Motor neuron (in vitro differentiated cells): ENCODE results near the gene RAD51B. TPM values are rescaled to one million over a fixed set of nuclear protein-coding genes. Genes with fewer than 3 reads are reported as not detected.

Experiments
- ATAC-seq, 8 experiments: fragments of 200-7000 bp; cut with Tn5 transposase; replicated peaks in 6 of 8; 2 replicates each; pipeline ENCODE4 v1.8.0; 2021; ENCODE audit warnings: mild to moderate bottlenecking in 8 of 8, moderate library complexity in 8 of 8
- H3K27ac ChIP-seq, 2 donors: fragments of 250-450 bp; sonication (Bioruptor Pico); 2 replicates each; pipeline ENCODE4 v1.9.0; 2021; ENCODE audit warnings: antibody characterized with exemption in 2 of 2, mild to moderate bottlenecking in 2 of 2, moderate library complexity in 1 of 2
- H3K4me1 ChIP-seq, 2 donors: fragments of 250-450 bp; sonication (Bioruptor Pico); replicated peaks in 1 of 2; 2 replicates each; pipeline ENCODE4 v1.6.1; 2021; ENCODE audit warnings: antibody characterized with exemption in 2 of 2, mild to moderate bottlenecking in 2 of 2, moderate library complexity in 1 of 2
- H3K4me3 ChIP-seq, 5 donors: fragments of 250-450 bp; sonication (Bioruptor Pico); 2 replicates each; pipeline ENCODE4 v1.9.0; 2021; ENCODE audit warnings: antibody characterized with exemption in 5 of 5, mild to moderate bottlenecking in 5 of 5, moderate library complexity in 4 of 5
- WGBS, 10 experiments: fragments of 450-650 bp; shearing (Covaris generic); methylation state at CpG; one replicate each; pipeline ENCODE4 v1.0.0; 2022; 5-methylcytosine and 5-hydroxymethylcytosine counted together
- in situ Hi-C, 9 experiments: fragments of 400-800 bp; cut with MboI; loops; one replicate each; pipeline ENCODE4 v1.15.0; 2021; ENCODE audit warnings: low sequenced_read_pairs in 9 of 9, low pct_unique_long_range_greater_than_20kb in 2 of 9; ENCODE audit not compliant: unreplicated experiment in 9 of 9
- total RNA-seq, 8 experiments: library from RNA; unstranded; fragments of 300-600 nt; gene quantifications; 2 replicates each; pipeline versions ENCODE4 v1.2.3 to v1.2.4, GENCODE V29; 2022

Gene RAD51B
- total RNA-seq, 8 experiments from 2014 or later, result 5.4 to 37.7 (median 11.0) TPM

DNA sequence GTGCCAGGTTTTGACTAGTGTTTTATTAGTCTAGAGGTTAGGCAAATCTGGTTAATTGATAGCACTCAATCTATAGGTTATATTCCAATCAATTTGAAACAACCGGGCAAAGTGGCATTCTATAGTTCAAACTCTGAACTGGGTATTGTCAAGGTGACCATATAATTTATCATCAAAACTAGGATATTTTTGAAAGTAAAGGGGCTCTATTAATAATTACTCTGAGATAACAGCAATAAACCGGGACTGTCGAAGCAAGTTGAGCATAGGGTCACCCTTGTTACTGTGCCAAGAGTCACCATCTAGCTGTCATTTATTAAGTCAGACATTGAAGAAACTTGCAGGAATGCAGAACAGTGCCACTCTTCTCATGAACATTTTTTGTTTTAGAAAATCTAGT is 321.2 kb downstream of the RAD51B start:
- no peak overlapping the region for H3K27ac ChIP-seq

DNA sequence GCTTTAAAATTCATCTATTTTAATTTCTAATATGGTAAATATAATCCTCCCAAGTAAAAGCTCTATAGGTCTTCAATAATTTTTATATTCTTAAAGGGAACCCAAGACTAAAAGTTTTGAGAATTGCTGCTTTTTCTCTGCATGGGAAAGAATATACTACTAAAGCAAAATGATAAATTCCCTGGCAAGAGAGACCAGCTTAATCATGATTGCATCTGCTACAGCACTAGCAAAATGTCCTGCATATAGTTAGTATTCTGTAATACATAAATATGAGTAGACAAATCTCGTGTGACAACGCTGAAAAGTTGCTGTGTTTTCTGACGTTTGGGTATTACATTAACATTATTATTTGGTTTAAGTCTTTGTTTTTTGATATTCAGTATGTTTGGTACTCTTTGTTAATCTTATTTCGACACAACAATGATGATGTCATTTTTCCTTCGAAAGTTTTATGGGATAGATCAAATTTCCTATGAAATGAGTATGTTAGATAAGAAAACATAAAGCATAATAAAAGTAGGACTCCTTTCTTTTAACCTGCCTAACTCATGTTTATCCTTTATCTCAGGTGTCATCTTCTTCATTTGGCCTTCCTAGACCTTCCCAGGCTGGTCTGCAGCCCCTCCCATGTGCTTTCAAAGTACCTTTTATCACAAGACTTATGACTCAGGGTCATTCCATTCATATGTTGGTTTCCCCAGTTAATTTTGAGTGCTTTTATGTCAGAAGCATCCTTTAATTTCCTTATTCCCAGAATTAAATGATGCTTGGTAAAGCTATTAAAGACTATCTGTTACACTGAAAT is 321.9 kb downstream of the RAD51B start:
- 31 to 93% (median 80%) methylated on average over 3 to 5 of the region's 5 CpGs for WGBS, 10 experiments
- Histone ChIP-seq H3K27ac (no peak overlapping the region), H3K4me3 (no peak overlapping the region), H3K4me1 (peaks cover 2 to 28% of the 10 kb centered on the region in 2 donors)
- ATAC-seq, result no peak
- in situ Hi-C loops, result no loop called here

More for the DNA sequence above, 321.2 kb downstream of the RAD51B start:
- ATAC-seq, result no peak
- Histone ChIP-seq H3K4me3 (no peak overlapping the region), H3K4me1 (peaks cover 2 to 28% of the 10 kb centered on the region in 2 donors)
- 67 to 90% (median 81%) methylated on average over 1 to 3 of the region's 3 CpGs; no CpG with 5 or more reads in 2 of the 10 experiments for WGBS, 10 experiments
- in situ Hi-C loops, result no loop called here

DNA sequence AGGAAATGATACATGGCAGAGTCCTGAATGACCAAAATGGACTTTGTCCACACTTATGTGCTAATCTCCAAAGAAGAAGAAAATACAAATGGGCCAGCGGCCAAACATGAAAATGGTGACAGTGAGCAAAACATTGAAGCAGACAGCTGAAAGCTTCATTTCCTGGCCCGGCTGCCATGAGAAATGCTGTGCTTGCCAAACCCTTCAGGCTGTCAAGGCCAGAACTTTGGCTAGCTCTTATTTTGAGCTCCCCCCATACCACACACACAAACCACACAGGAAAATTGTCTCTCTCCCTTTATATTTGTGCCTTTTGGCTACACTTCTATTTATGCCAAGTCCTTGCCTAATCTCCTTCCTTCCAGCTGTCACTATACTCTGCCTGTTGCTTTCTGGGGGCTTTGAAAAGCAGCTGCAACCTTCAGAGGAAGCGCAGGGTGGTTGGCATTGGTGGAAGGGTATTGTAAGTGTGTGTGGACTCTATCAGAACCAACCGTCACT is 323.8 kb downstream of the RAD51B start:
- ATAC-seq, result no peak
- 20 to 100% (median 94%) methylated on average over 1 to 4 of the region's 4 CpGs; no CpG with 5 or more reads in 2 of the 10 experiments for WGBS, 10 experiments
- Histone ChIP-seq H3K4me1 (peaks cover 0 to 18% of the 10 kb centered on the region in 2 donors), H3K27ac (no peak overlapping the region), H3K4me3 (no peak overlapping the region)
- in situ Hi-C loops, result no loop called here

DNA sequence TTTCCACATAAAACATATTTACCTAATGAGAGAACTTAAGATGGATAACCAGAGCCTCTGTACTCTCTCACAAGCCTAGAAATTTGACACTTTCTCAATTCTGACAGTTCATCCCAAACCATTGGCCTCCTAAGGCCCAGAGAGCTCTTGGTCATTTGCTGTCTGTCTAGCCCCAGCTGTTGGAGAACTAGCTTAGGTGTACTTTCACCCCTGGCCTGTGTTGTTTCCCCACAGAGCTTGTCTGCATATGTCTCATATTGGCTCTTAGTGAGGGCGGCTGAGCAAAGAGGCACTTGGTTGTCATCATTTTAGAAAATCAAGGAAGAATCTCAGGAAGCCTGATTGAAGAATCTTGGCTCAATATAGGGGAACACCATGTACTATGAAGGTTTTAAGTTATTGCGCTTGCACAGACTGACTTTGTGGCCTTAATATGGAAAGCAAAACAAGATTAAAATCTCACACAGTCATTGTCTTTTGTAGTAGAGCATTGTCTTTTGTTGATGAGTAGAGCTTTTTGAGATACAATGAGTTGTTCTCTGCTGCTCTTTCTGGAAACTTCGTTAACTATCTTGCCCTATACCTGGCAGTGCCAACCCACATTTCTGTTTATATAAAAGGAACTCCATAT is 324.6 kb downstream of the RAD51B start:
- WGBS, 10 experiments, result 53 to 100% (median 88%) methylated on average over 1 to 3 of the region's 3 CpGs; no CpG with 5 or more reads in 3 of the 10 experiments
- no peak overlapping the region for H3K4me3 ChIP-seq
- in situ Hi-C loops, result no loop called here
- peaks cover 0 to 16% of the 10 kb centered on the region in 2 donors for H3K4me1 ChIP-seq
- H3K27ac ChIP-seq, result no peak overlapping the region
- no peak for ATAC-seq

DNA sequence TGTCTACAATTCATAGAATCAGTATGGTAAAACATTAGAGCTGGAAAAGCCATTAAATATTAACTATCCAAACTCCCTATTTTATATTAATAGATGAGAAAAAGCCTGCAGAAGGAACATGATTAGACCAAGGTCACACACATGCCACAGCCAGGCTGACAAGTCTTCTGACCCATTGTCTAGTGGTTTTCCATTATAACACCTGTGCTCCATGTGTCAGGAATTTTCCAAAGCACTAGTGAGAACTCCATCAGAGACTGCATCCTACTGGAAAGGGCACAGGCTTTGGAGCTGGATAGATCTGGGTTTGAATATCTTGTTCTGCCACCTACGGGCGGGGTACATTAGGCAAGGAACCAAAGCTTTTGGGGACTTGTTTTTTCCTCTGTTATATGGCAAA is 325.5 kb downstream of the RAD51B start:
- H3K4me1 ChIP-seq, result peaks cover 0 to 7% of the 10 kb centered on the region in 2 donors
- in situ Hi-C loops, result no loop called here
- H3K27ac ChIP-seq, result no peak overlapping the region
- 79 to 100% (median 92%) methylated on average over 1 to 2 of the region's 2 CpGs; no CpG with 5 or more reads in 2 of the 10 experiments for WGBS, 10 experiments
- no peak overlapping the region for H3K4me3 ChIP-seq
- ATAC-seq, result no peak

DNA sequence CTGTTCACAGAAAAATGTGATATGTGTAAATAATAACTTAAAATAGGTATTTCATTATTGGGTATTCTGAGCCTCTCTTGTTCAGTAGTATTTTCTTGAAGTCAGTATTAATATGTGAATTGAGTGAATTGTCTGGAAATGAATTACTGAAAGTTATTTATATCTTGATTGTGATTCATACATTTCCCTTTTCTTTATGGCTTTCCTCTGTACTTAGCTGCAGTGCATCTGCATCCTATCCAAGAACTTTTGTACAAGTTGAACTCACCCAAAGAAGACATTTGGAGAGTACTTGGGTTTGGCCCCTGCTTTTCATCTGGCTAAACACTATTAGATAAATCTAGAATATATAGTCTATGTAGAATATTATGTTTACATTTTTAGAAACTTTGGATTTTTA is 326.0 kb downstream of the RAD51B start:
- Histone ChIP-seq H3K27ac (no peak overlapping the region), H3K4me1 (peaks cover 0 to 2% of the 10 kb centered on the region in 2 donors), H3K4me3 (no peak overlapping the region)
- in situ Hi-C loops, result no loop called here
- ATAC-seq, result no peak

DNA sequence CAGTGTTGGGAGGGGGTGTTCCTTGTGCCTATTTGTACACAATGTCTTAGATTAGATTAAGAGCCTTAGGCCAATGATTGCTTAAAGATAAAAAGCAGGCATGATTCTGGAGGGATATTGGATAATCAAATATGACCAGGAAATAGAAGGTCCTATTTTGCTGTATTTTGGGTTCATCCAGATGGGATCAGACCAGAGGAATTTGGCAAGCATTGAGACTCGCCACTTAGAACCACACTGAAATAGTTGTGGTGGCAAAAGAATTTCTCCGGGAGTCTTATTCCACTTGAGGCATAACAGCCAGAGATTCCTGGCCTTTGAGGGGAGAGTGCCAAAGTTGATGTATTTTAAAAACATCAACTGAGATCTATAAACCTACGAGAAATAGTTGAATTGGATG is 327.2 kb downstream of the RAD51B start:
- ATAC-seq, result peak in 3 of 8 experiments; percentile 41 to 65 (median 48)

DNA sequence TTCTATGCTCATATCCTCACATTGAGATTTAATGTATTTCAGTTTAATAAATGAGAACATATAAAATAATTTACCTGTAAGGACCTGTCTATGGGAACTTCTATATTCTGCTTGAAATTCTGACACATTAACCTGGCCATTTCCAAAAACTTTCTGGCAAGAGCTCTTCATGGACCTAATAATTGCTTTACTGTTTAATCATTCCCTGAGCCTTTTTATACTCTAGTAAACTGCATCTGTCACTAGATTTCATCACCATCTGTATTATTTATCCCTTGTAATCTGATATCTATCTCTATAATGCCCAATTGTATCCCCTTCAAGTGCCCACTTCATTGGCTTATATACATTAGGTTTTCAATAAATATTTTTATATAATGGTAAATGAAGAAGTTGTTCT is 327.7 kb downstream of the RAD51B start:
- Histone ChIP-seq H3K4me3 (no peak overlapping the region), H3K4me1 (no peaks in the 10 kb centered on the region), H3K27ac (no peak overlapping the region)
- in situ Hi-C loops, result no loop called here
- ATAC-seq, result no peak

More for the DNA sequence above, 327.2 kb downstream of the RAD51B start:
- Histone ChIP-seq H3K27ac (no peak overlapping the region), H3K4me1 (no peaks in the 10 kb centered on the region), H3K4me3 (no peak overlapping the region)
- 19 to 100% (median 92%) methylated on average over 1 to 3 of the region's 3 CpGs; no CpG with 5 or more reads in 1 of the 10 experiments for WGBS, 10 experiments
- in situ Hi-C loops, result no loop called here

DNA sequence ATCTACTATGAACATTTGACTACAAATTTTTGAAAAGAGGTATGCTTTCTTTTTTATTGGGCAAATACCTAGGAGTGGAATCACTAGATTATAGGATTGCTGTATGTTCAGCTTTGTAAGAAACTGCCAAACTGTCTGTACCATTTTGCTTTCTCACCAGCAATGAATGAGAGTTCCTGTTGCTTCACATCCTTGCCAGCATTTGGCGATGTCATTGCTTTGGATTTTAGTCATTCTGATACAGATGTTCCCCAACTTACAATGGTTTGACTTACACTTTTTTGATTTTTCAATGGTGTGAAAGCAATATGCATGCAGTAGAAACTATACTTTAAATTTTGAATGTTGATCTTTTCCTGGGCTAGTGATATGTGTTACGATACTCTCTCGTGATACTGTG is 328.7 kb downstream of the RAD51B start:
- WGBS, 10 experiments, result 83 to 100% (median 100%) methylated on average over 1 to 3 of the region's 3 CpGs; no CpG with 5 or more reads in 3 of the 10 experiments
- H3K4me3 ChIP-seq, result no peak overlapping the region
- no peak overlapping the region for H3K27ac ChIP-seq
- in situ Hi-C loops, result no loop called here
- no peak for ATAC-seq
- H3K4me1 ChIP-seq, result no peaks in the 10 kb centered on the region

DNA sequence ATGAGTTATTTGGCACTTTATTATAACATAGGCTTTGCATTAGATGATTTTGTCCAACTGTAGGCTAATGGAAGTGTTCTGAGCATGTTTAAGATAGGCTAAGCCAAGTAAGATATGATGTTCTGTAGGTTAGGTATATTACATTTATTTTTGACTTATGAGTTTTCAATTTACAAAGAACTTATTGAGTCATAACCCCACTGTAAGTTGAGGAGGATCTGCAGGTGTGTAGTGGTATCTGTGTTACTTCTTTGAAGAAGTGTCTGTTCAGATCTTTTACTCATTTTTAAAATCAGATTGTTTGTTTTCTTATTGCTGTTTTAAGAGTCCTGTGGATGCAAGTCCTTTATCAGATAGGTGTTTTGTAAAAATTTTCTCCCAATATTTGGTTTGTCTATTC is 329.2 kb downstream of the RAD51B start:
- Histone ChIP-seq H3K4me1 (no peaks in the 10 kb centered on the region), H3K4me3 (no peak overlapping the region), H3K27ac (no peak overlapping the region)
- in situ Hi-C loops, result no loop called here
- ATAC-seq, result no peak

DNA sequence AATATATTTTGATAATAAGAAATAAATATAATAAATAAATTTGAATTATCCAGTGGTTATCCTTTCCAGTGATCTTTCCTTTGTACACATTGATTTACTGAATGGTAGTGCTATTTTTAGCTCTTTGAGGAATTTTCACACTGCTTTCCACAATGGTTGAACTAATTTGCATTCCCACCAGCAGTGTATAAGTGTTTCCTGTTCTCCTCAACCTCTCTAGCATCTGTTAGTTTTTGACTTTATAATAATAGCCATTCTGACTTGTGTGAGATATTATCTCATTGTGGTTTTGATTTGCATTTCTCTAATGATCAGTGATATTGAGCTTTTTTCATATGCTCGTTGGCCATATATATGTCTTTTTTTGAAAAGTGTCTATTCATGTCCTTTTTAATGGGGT is 333.7 kb downstream of the RAD51B start:
- in situ Hi-C loops, result no loop called here
- Histone ChIP-seq H3K4me3 (no peak overlapping the region), H3K27ac (no peak overlapping the region), H3K4me1 (peaks cover 0 to 11% of the 10 kb centered on the region in 2 donors)
- 71 to 100% (median 92%) methylated on average over 1 of the region's 1 CpG; no CpG with 5 or more reads in 1 of the 10 experiments for WGBS, 10 experiments
- ATAC-seq, result no peak

DNA sequence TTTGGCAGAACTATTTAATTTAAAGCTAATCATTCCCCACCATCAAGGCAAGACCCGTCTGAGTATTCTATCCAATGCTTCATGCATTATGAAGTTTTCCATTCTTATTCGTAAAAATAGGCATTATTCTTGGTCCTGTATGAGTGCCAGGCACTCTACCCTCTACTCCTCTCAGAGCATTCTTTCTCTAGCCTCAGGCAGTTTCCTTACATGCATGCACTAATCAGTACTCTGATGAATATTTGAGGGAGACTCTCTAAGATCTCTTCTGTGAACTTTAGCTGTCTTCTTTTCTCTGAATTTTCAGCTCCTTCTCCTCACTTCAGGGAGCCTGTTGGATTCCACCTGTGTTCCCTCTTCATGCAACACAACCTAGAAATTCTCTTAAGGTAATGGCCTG is 334.7 kb downstream of the RAD51B start:
- Histone ChIP-seq H3K27ac (no peak overlapping the region), H3K4me1 (peaks cover 0 to 11% of the 10 kb centered on the region in 2 donors), H3K4me3 (no peak overlapping the region)
- WGBS, 10 experiments, result 57 to 100% (median 86%) methylated on average over 1 to 2 of the region's 2 CpGs; no CpG with 5 or more reads in 4 of the 10 experiments
- peak in 3 of 8 experiments; percentile 37 to 61 (median 42) for ATAC-seq
- in situ Hi-C loops, result no loop called here

DNA sequence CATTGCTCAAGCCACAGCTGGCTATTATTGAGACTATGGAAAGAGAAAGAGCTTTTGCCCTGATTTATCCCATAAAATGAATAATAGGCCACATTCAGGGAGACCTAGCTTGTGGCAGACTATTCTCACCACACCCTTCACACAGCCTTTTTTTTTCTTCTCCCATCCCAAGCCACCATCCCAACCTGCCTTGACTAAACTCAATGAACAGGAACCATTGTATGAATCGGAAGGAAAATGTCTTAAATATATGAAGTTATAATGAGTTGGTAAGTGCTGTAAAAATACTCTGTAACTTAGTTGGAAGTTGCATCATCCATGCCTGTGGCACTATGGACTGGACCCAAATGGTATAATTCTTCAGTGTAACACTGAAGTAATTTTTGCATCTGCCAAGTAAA is 338.4 kb downstream of the RAD51B start:
- peak in 3 of 8 experiments; percentile 38 to 93 (median 87) for ATAC-seq
- no peak overlapping the region for H3K4me3 ChIP-seq
- no peak overlapping the region for H3K27ac ChIP-seq
- WGBS, 10 experiments, result 20 to 100% (median 86%) methylated on average over 1 of the region's 1 CpG; no CpG with 5 or more reads in 1 of the 10 experiments
- peaks cover 0 to 11% of the 10 kb centered on the region in 2 donors for H3K4me1 ChIP-seq
- in situ Hi-C loops, result no loop called here
